Measurements from ENCODE around the gene CDRT4.

CDRT4 gene

GRCh38 chr17:15432807-15433611 is 34.4 kb downstream of the CDRT4 start:
- Histone ChIP-seq H3K9me3 (ENCODE audit: insufficient read depth, low read length) (peaks cover 4% of the 10 kb centered on the region; the same call in 1 of the 2 replicates), H3K27me3 (ENCODE audit: low read length) (no peaks in the 10 kb centered on the region), H3K4me2 (ENCODE audit: low read depth, low read length, poor library complexity, severe bottlenecking) (no peak overlapping the region), H4K20me1 (ENCODE audit: low read depth, low read length) (no peaks in the 10 kb centered on the region), H3K9me2 (replicated peaks; ENCODE audit: insufficient read depth, low read length) (no peaks in the 10 kb centered on the region), H3K4me3 (ENCODE audit: insufficient read depth, low read length, poor library complexity, severe bottlenecking) (no peak overlapping the region), H3F3A (ENCODE audit: insufficient read depth) (no peaks in the 10 kb centered on the region), H2AFZ (ENCODE audit: low read depth, low read length, severe bottlenecking) (no peak overlapping the region), H3K79me2 (ENCODE audit: insufficient read depth, low read length) (no peaks in the 10 kb centered on the region), H3K27ac (ENCODE audit: low read depth, low read length) (no peak overlapping the region), H3K36me3 (ENCODE audit: low read length) (no peaks in the 10 kb centered on the region), H3K9ac (ENCODE audit: low read length) (no peak overlapping the region)
- TF ChIP-seq EZH2phosphoT487 (conservative IDR thresholded peaks at IDR 0.05; ENCODE audit: low read length) (no peak), CTCF (IDR thresholded peaks at IDR 0.05; ENCODE audit: insufficient read depth, low read length, poor library complexity, severe bottlenecking) (no peak)

GRCh38 chr17:15431766-15432165 is 35.7 kb downstream of the CDRT4 start:
- H3K4me3 ChIP-seq (ENCODE audit: insufficient read depth, low read length, poor library complexity, severe bottlenecking): no peak overlapping the region
- H3F3A ChIP-seq (ENCODE audit: insufficient read depth): no peaks in the 10 kb centered on the region

GRCh38 chr17:15431196-15431595 is 36.2 kb downstream of the CDRT4 start:
- TF ChIP-seq CTCF (IDR thresholded peaks at IDR 0.05; ENCODE audit: insufficient read depth, low read length, poor library complexity, severe bottlenecking) (no peak), EZH2phosphoT487 (conservative IDR thresholded peaks at IDR 0.05; ENCODE audit: low read length) (no peak)
- H3K79me2 ChIP-seq (ENCODE audit: insufficient read depth, low read length): no peaks in the 10 kb centered on the region
- no peaks in the 10 kb centered on the region for H3K27me3 ChIP-seq (ENCODE audit: low read length)
- no peak overlapping the region for H3K4me3 ChIP-seq (ENCODE audit: insufficient read depth, low read length, poor library complexity, severe bottlenecking)
- no peaks in the 10 kb centered on the region for H3K9me2 ChIP-seq (replicated peaks; ENCODE audit: insufficient read depth, low read length)
- H4K20me1 ChIP-seq (ENCODE audit: low read depth, low read length): no peaks in the 10 kb centered on the region
- no peak overlapping the region for H3K9ac ChIP-seq (ENCODE audit: low read length)
- no peaks in the 10 kb centered on the region for H3K9me3 ChIP-seq (ENCODE audit: insufficient read depth, low read length)
- H3K27ac ChIP-seq (ENCODE audit: low read depth, low read length): no peak overlapping the region
- H2AFZ ChIP-seq (ENCODE audit: low read depth, low read length, severe bottlenecking): no peak overlapping the region
- no peaks in the 10 kb centered on the region for H3F3A ChIP-seq (ENCODE audit: insufficient read depth)
- H3K36me3 ChIP-seq (ENCODE audit: low read length): no peaks in the 10 kb centered on the region
- H3K4me2 ChIP-seq (ENCODE audit: low read depth, low read length, poor library complexity, severe bottlenecking): no peak overlapping the region

More at GRCh38 chr17:15431766-15432165, 35.7 kb downstream of the CDRT4 start:
- no peaks in the 10 kb centered on the region for H3K27me3 ChIP-seq (ENCODE audit: low read length)
- H2AFZ ChIP-seq (ENCODE audit: low read depth, low read length, severe bottlenecking): no peak overlapping the region
- H3K36me3 ChIP-seq (ENCODE audit: low read length): no peaks in the 10 kb centered on the region
- H3K27ac ChIP-seq (ENCODE audit: low read depth, low read length): no peak overlapping the region
- H3K9me2 ChIP-seq (replicated peaks; ENCODE audit: insufficient read depth, low read length): no peaks in the 10 kb centered on the region
- TF ChIP-seq CTCF (IDR thresholded peaks at IDR 0.05; ENCODE audit: insufficient read depth, low read length, poor library complexity, severe bottlenecking) (no peak), EZH2phosphoT487 (conservative IDR thresholded peaks at IDR 0.05; ENCODE audit: low read length) (no peak)
- no peak overlapping the region for H3K4me2 ChIP-seq (ENCODE audit: low read depth, low read length, poor library complexity, severe bottlenecking)
- H3K9me3 ChIP-seq (ENCODE audit: insufficient read depth, low read length): no peaks in the 10 kb centered on the region
- H3K9ac ChIP-seq (ENCODE audit: low read length): no peak overlapping the region
- H4K20me1 ChIP-seq (ENCODE audit: low read depth, low read length): no peaks in the 10 kb centered on the region
- H3K79me2 ChIP-seq (ENCODE audit: insufficient read depth, low read length): no peaks in the 10 kb centered on the region
